Measurements from ENCODE around the gene RSPH10B. TPM values are rescaled to one million over a fixed set of nuclear protein-coding genes. Genes with fewer than 3 reads are reported as not detected.

The RSPH10B gene
- total RNA-seq, 1 experiment from 2014 or later, result not detected

GRCh38 chr7:6015917-6016652 is 45.6 kb upstream of the RSPH10B start:
- Histone ChIP-seq H3K27me3 (ENCODE audit: insufficient read depth, low read length) (no peaks in the 10 kb centered on the region), H3K9me2 (ENCODE audit: insufficient read depth) (no peaks in the 10 kb centered on the region), H3K27ac (ENCODE audit: low read depth, low read length) (peak overlapping the region; percentile 4), H3K9me3 (ENCODE audit: control insufficient read depth in 1 of 2, insufficient read depth in 1 of 2, low read depth in 1 of 2, low read length in 2 of 2) (no peaks in the 10 kb centered on the region), H3K79me2 (ENCODE audit: insufficient read depth, low read length) (peaks cover 21% of the 10 kb centered on the region), H2AFZ (ENCODE audit: low read depth, low read length, poor library complexity, severe bottlenecking) (no peak overlapping the region), H3K4me2 (ENCODE audit: low read length) (no peak overlapping the region), H3K9ac (ENCODE audit: low read length) (no peak overlapping the region), H3K36me3 (ENCODE audit: control insufficient read depth in 1 of 2, insufficient read depth in 2 of 2, low read length in 2 of 2) (peaks cover 22 to 50% of the 10 kb centered on the region in 2 experiments; a peak in 3 of 4 replicates), H3K4me1 (ENCODE audit: control insufficient read depth in 1 of 2, insufficient read depth in 2 of 2, low read length in 2 of 2) (peaks cover 15 to 21% of the 10 kb centered on the region in 2 experiments; a peak in 3 of 4 replicates), H4K20me1 (ENCODE audit: insufficient read depth) (no peaks in the 10 kb centered on the region), H3K4me3 (replicated peaks in 1 of 2; ENCODE audit: low read depth in 1 of 2, low read length in 2 of 2) (no peak overlapping the region)
- intact Hi-C loops (cut with micrococcal nuclease), result no loop called here
- ChIA-PET POLR2A (interaction anchor here (1.0 to 1.3 kb wide), 2 partner anchors 12 to 40 kb away, joined by 3 to 5 read pairs; no protein-coding TSS in a partner anchor), CTCF (no interaction called here), RAD21 (ENCODE audit: low non-redundant PET in 1 of 2, low total read pairs in 2 of 2, uncharacterized antibody in 2 of 2, unreplicated experiment in 2 of 2) (no interaction called here)
- no peak for DNase-seq (ENCODE audit: low read depth, low spot score)
- peak; percentile 17; the same call in 1 of the 2 replicates for ATAC-seq
- no TSS peak for BruUV-seq (replicated peaks)
- TF ChIP-seq CBX3 (IDR thresholded peaks at IDR 0.05; ENCODE audit: low read depth) (0 out of 2 replicates have a peak, but pooled peaks have one; percentile 39), FOSL1 (IDR thresholded peaks at IDR 0.05; ENCODE audit: low read depth) (no peak; the same call in 1 of the 2 replicates), EGR1 (IDR thresholded peaks at IDR 0.05; ENCODE audit: low read depth) (no peak), ZBTB33 (IDR thresholded peaks at IDR 0.05; ENCODE audit: extremely low read depth, insufficient replicate concordance, low read length) (no peak), ELF1 (IDR thresholded peaks at IDR 0.05; ENCODE audit: borderline replicate concordance, low read depth) (no peak), TCF7L2 (IDR thresholded peaks at IDR 0.05; ENCODE audit: borderline replicate concordance, extremely low read depth, insufficient read depth, insufficient read length) (peak; percentile 94), EZH2 (IDR thresholded peaks at IDR 0.05) (no peak), POLR2A (IDR thresholded peaks at IDR 0.05; ENCODE audit: borderline replicate concordance, extremely low read depth, insufficient read depth, insufficient read length) (no peak), SIN3A (IDR thresholded peaks at IDR 0.05; ENCODE audit: low read depth) (0 out of 2 replicates have a peak, but pooled peaks have one; percentile 37), SP1 (IDR thresholded peaks at IDR 0.05; ENCODE audit: low read depth) (peak; percentile 54), CTCF (IDR thresholded peaks at IDR 0.05 in 2 of 3, conservative IDR thresholded peaks at IDR 0.05 in 1 of 3; ENCODE audit: borderline replicate concordance in 1 of 3, insufficient read depth in 1 of 3, low read depth in 2 of 3, low read length in 2 of 3) (no peak), EZH2phosphoT487 (IDR thresholded peaks at IDR 0.05; ENCODE audit: borderline replicate concordance) (no peak), REST (IDR thresholded peaks at IDR 0.05; ENCODE audit: low read depth) (no peak), YY1 (IDR thresholded peaks at IDR 0.05; ENCODE audit: extremely low read depth, insufficient replicate concordance, low read depth, low read length) (no peak), POLR2AphosphoS5 (IDR thresholded peaks at IDR 0.05; ENCODE audit: low read depth, low read length) (peak; percentile 57), ZNF274 (IDR thresholded peaks at IDR 0.05; ENCODE audit: low read depth, low read length) (no peak), JUND (IDR thresholded peaks at IDR 0.05) (peak; percentile 34; the same call in 1 of the 2 replicates), MAX (IDR thresholded peaks at IDR 0.05) (no peak), SRF (IDR thresholded peaks at IDR 0.05; ENCODE audit: low read depth) (peak; percentile 24; the same call in 1 of the 2 replicates)
